GM19239 (cell line): ENCODE data around the gene CENPP.
"Not testable (repeated sequence)": the region's sequence is repeated elsewhere in the genome, so short reads cannot be mapped to it uniquely, and the experiment has no call there.

Source experiments
- DNase-seq: peaks from one replicate; pipeline ENCODE4 v3.0.0; 2011; ENCODE audit warnings: low spot score; ENCODE audit not compliant: insufficient read length
- FAIRE-seq: peaks from 2 replicates; lab custom pipeline; 2011; peaks lifted over from hg19 to GRCh38; lab: Jason Lieb, UNC

The CENPP gene

DNA sequence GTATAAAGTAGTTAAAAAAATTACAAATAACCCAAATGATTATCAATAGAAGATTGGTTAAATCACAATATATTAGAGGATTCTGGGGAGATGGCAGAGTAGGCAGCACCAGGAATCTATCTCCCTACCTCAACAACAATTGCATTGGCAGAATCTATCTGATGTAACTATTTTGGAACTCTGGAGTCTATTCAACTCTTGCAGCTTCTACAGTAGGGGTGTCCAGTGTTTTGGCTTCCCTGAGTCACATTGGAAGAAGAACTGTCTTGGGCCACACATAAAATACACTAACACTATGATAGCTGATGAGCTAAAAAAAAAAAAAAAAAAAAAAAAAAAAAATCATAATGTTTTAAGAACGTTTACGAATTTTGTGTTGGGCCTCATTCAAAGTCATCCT lies 239.2 kb downstream of the CENPP start:
- no peak for FAIRE-seq
- DNase-seq: no peak

- FAIRE-seq, DNase-seq: not testable (repeated sequence)
These were observed 246.1 kb downstream of the CENPP start for GRCh38 chr9:92571871-92572270.

DNA sequence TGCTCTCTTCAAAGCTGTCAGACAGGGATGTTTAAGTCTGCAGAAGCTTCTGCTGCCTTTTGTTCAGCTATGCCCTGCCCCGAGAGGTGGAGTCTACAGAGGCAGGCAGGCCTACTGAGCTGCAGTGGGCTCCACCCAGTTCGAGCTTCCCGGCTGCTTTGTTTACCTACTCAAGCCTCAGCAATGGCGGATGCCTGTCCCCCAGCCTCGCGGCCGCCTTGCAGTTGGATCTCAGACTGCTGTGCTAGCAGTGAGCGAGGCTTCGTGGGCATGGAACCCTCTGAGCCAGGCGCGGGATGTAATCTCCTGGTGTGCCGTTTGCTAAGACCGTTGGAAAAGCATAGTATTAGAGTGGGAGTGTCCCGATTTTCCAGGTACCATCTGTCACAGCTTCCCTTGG lies 247.9 kb downstream of the CENPP start:
- not testable (repeated sequence) for DNase-seq, FAIRE-seq

GRCh38 chr9:92576175-92576574 lies 250.4 kb downstream of the CENPP start:
- DNase-seq (no peak), FAIRE-seq (no peak)

DNA sequence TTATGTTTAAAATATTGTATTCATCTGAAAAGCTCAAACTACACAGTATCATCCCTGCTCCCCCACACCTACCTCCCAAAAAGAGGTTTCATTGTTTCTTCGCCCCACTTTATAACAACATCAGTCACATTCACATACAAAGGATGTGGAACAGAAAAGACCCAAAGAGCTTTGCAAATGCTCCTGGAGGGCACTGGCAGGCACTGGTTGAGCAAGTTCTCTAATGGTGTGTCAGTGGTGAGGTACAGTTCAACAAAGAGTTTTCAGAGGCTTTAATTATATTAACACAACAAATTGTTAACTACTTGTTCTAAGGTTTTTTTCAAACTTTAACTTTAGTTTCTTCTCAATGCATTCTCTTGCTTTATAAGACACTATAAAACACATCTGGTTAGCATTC lies 264.2 kb downstream of the CENPP start:
- DNase-seq (no peak), FAIRE-seq (no peak)

GRCh38 chr9:92590377-92590776 lies 264.6 kb downstream of the CENPP start:
- FAIRE-seq: no peak
- no peak for DNase-seq

DNA sequence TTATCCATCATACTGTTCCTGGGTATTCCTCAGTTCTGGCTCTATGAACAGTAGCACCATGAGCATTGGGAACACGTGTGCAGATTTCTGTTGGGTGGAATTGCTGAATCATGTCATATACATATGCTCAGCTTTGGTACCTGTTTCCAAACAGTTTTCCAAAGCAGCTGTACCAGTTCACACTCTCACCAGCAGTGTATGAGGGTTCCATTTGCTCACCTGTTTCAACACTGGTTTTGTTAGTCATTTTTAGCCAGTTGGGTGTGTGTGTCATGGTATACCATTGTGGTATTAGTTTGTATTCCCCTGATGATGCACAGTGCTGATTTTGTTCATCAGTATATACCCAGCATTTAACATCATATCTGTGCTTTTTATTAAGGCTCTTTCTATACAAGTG lies 266.8 kb downstream of the CENPP start:
- FAIRE-seq (no peak), DNase-seq (no peak)

GRCh38 chr9:92592946-92593861 lies 267.5 kb downstream of the CENPP start:
- FAIRE-seq (no peak), DNase-seq (no peak)

- DNase-seq, FAIRE-seq: not testable (repeated sequence)
These were observed 269.3 kb downstream of the CENPP start for GRCh38 chr9:92595075-92595474.

DNA sequence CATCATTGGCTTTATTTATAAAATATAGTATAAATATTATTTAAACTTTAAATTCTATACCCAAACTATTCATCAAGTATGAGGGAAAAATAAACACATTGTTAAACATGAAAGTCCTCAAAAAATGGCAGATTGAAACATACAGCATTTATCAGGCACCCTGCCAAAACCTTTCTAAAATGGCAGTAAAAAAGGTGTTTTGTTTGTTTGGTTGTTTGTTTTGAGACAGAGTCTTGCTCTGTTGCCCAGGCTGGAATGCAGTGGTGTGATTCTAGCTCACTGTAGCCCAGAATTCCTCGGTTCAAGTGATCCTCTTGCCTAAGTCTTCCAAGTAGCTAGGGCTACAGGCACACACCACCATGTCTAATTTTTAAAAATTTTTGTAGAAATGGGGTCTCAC lies 270.2 kb downstream of the CENPP start:
- FAIRE-seq (no peak), DNase-seq (no peak)

GRCh38 chr9:92598382-92598781 lies 272.6 kb downstream of the CENPP start:
- DNase-seq (no peak), FAIRE-seq (no peak)

- DNase-seq: no peak
- no peak for FAIRE-seq
These were observed 274.2 kb downstream of the CENPP start for GRCh38 chr9:92599938-92600461.

DNA sequence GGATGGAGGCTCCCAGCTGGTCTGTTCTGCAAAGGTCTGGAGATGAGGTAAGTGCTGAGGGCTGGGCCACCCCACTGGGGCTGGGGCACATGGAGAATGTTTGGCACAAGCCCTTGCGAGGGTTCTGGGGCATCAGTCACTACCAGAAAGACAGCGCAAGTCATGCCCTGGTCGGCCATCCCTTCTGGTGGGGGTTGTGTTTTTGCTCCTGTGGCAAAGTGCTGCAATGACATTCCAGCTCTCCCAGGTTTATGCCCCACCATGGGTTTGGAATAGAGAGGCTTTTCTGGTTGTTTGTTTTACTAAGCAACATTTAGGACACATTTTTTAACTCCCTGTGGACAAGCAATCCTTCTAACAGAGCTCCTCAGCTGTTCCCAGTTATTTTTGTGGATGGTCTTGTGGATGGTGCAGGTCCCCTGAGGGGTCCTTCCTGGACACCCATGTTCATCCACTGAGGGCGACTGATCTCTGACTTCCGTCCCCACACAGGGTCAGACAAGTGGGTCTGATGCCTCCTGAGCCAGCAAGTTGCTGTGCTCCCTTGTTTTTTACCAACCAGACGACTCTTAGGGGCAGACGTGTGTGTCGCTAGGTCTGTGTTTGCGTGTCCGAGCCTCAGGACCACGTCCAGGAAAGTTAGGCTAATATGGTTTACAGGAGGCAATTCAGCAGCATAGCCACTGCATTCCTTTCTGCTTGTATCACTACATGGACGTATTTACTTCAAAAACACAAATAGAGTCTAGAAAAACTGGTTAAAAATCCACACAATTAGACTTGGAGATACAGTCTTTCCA lies 274.9 kb downstream of the CENPP start:
- DNase-seq (no peak), FAIRE-seq (no peak)

DNA sequence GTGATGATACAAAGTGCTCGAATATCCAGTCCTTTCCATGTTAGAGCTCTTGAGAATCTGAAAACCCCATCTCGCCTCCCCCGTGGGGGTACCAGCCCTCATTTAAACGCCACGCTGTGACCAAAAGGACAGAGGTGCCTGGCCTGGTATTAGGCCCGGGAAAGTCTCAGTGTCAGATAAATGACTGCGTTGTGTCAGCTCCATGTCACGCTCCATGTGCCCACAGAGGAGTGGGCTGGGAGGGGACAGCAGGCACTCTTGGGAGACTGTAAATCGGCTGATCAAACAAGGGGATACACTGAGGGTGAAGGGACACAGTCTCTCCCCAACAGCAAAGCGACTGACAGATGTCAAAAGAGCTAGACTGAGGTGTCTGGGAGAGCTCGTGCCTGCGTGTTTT lies 275.7 kb downstream of the CENPP start:
- DNase-seq: no peak
- no peak for FAIRE-seq

GRCh38 chr9:92602413-92602812 lies 276.7 kb downstream of the CENPP start:
- DNase-seq (no peak), FAIRE-seq (no peak)

DNA sequence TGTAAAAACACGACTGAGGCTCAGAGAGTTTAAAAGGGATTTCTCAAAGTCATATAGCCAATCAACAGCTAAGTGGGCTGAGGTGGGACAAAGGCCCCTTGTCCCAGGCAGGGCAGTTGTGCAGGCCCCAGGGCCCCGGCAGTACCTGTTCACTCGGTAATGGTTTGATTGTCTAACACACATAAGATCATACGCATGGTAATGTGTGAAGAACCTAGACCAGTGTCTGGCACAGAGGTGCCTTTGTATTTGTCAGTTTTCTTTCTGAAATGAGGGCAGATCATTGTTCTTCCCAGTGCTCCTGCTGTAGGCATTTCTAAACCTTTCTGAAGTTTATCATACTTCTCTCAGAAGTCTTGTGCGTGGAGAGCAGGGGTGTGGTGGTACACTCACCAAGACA lies 277.3 kb downstream of the CENPP start:
- no peak for FAIRE-seq
- no peak for DNase-seq

DNA sequence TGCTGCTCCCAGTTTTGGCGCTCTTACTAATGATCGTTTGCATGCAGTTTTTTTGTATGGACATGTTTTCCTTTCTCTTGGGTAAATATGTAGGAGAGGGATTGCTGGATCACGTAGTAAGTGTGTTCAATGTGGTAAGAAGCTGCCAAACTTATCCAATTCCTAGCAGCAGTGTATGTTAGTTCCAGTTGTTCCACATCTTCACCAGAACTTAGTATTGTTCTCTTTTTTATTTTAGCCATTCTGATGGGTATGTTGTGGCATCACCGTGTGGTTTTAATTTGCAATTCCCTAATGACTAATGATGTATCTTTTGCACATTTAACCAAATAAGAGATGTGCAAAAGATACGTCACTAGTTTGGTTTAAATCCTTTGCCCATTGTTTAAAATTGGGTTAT lies 278.2 kb downstream of the CENPP start:
- DNase-seq (no peak), FAIRE-seq (no peak)

- FAIRE-seq (no peak), DNase-seq (no peak)
These were observed 279.5 kb downstream of the CENPP start for GRCh38 chr9:92605224-92605623.

GRCh38 chr9:92607088-92607487 lies 281.3 kb downstream of the CENPP start:
- no peak for DNase-seq
- no peak for FAIRE-seq

DNA sequence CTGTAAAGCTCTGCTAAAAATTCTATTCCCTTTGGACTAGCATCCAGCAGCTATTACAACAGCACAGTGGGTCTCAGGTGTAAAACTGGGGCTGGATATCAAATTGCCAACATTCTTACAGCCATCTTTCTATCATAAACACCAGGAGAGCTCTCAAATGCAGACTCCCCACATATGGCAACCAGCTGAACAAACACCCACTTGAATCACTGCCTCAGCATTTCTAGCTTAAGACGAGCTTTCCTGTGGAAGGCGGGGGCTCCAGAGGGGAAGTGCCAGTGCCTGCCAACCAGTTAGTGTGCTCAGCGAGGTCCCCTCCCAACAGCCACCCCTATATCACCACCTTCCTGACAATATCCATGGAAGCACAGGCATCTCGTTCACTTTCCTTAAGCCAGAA lies 282.0 kb downstream of the CENPP start:
- DNase-seq (no peak), FAIRE-seq (no peak)
